ENCODE results near the gene SPATA2L.

The SPATA2L gene

GRCh38 chr16:89712274-89712781 lies 10.8 kb upstream of the SPATA2L start:
- Histone ChIP-seq H3K36me3 (ENCODE audit: control insufficient read depth, insufficient read depth, low read length, severe bottlenecking) (peaks cover 10% of the 10 kb centered on the region), H3K27me3 (replicated peaks; ENCODE audit: control insufficient read depth, insufficient read depth, low read length) (no peaks in the 10 kb centered on the region), H3K4me3 (ENCODE audit: low read length) (peak overlapping the region; percentile 33), H3K4me1 (ENCODE audit: control insufficient read depth, insufficient read depth, low read length) (no peaks in the 10 kb centered on the region), H3K9me3 (ENCODE audit: control insufficient read depth, low read length) (no peaks in the 10 kb centered on the region), H3K9ac (ENCODE audit: low read length) (peak overlapping the region; percentile 39)
- DNase-seq (ENCODE audit: low read depth) = no peak

GRCh38 chr16:89711601-89712273 lies 10.2 kb upstream of the SPATA2L start:
- peak overlapping the region; percentile 33 for H3K4me3 ChIP-seq (ENCODE audit: low read length)
- no peaks in the 10 kb centered on the region for H3K9me3 ChIP-seq (ENCODE audit: control insufficient read depth, low read length)
- H3K9ac ChIP-seq (ENCODE audit: low read length) = peak overlapping the region; percentile 39
- H3K27me3 ChIP-seq (replicated peaks; ENCODE audit: control insufficient read depth, insufficient read depth, low read length) = no peaks in the 10 kb centered on the region
- H3K36me3 ChIP-seq (ENCODE audit: control insufficient read depth, insufficient read depth, low read length, severe bottlenecking) = peaks cover 11% of the 10 kb centered on the region
- H3K4me1 ChIP-seq (ENCODE audit: control insufficient read depth, insufficient read depth, low read length) = no peaks in the 10 kb centered on the region
- peak; percentile 49 for DNase-seq (ENCODE audit: low read depth)

DNA sequence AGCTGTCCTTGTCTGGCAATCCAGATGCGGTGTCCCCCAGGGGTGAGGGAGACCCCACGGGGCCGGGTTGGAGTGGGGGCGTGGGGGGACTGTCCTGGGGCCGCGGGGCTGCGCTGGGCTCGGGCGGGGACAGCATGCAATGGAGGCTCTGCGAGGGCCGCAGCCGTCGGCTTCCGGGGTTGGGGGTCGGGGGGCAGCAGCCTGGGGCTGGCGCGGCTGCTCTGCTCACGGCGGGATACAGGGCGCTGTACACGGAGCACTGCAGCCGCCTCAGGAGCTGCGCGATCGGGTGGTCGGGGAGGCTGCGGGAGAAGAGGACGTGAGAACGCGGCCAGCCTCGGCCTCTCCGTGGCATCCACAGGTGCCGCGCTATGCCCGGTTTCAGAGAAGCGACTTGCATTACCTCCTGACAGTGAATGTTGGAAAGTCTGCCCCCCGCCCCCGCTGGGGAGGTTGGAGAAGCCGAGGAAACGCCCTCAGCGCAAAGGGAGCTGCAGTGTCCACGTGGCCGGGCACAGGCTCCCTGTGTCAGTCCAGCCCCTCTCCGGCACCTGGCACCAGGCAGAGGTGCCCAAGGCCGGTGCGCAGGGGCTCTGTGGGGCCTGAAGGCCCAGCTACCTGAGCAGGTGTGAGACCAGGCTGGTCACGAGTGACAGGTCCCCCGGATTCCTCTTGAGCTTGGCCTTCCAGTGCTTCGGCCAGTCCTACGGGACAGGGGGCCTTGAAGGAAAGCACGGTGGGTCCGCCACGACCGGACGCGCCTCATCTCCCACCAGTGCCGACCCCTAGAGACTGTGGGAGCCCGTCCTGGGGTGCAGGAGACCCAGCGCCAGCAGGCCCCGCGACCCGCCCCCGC lies 9.4 kb upstream of the SPATA2L start:
- Histone ChIP-seq H3K9ac (ENCODE audit: low read length) (no peak overlapping the region), H3K36me3 (ENCODE audit: control insufficient read depth, insufficient read depth, low read length, severe bottlenecking) (peaks cover 11% of the 10 kb centered on the region), H3K4me3 (ENCODE audit: low read length) (no peak overlapping the region), H3K4me1 (ENCODE audit: control insufficient read depth, insufficient read depth, low read length) (no peaks in the 10 kb centered on the region), H3K27me3 (replicated peaks; ENCODE audit: control insufficient read depth, insufficient read depth, low read length) (no peaks in the 10 kb centered on the region), H3K9me3 (ENCODE audit: control insufficient read depth, low read length) (no peaks in the 10 kb centered on the region)
- DNase-seq (ENCODE audit: low read depth) = no peak

DNA sequence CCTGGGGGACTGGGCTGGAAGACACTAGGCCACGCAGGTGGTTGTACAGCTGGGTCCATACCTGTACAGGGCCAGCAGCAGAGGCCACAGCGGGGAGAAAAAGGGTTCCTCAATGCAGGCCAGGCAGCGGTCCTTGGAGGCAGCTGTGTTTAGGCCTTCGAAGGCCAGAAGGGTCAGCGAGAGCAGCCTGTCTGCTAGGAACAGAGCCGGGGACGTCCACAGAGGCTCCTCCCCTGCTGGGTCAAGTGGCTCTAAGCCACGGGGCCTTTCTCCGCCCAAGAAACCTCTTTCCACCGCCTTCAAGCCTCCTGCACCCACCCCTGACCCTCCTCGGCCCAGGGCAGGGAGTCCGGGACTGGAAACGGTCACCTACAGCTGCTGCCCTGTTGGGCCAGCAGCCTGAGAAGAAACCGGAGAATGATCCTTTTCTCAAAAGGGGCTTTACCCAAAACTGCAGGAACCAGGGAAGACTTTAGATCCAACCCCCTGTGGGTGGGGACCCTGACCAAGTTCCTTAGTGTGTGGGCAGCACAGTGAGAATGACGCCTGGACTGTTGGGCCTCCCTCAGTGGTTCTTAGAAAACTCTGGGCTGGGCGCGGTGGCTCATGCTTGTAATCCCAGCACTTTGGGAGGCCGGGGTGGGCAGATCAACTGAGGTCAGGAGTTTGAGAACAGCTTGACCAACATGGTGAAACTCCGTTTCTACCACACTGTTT lies 8.4 kb upstream of the SPATA2L start:
- no peaks in the 10 kb centered on the region for H3K9me3 ChIP-seq (ENCODE audit: control insufficient read depth, low read length)
- H3K4me3 ChIP-seq (ENCODE audit: low read length) = no peak overlapping the region
- no peak overlapping the region for H3K9ac ChIP-seq (ENCODE audit: low read length)
- peaks cover 11% of the 10 kb centered on the region for H3K36me3 ChIP-seq (ENCODE audit: control insufficient read depth, insufficient read depth, low read length, severe bottlenecking)
- H3K27me3 ChIP-seq (replicated peaks; ENCODE audit: control insufficient read depth, insufficient read depth, low read length) = no peaks in the 10 kb centered on the region
- no peaks in the 10 kb centered on the region for H3K4me1 ChIP-seq (ENCODE audit: control insufficient read depth, insufficient read depth, low read length)
- DNase-seq (ENCODE audit: low read depth) = no peak

DNA sequence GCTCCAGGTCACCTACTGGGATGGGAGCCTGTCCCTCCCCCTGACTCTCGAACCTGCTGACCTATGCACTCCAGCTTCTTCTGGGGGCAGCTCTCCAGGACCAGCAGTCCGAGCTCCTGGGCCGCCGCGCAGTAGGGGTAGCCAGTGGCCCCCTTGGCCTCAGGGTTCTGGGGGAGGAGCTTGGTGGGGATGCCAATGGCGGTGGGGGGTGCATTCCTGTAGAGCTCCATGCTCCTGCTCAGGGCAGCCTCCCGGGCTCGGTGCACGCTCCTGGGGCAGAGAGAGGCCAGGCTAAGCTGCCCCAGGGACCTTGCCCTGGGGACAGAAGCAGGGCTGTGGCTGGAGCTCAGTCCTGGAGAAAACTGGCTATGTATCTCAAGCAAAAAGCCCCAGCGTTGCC lies 7.7 kb upstream of the SPATA2L start:
- H3K27me3 ChIP-seq (replicated peaks; ENCODE audit: control insufficient read depth, insufficient read depth, low read length) = no peaks in the 10 kb centered on the region
- no peaks in the 10 kb centered on the region for H3K4me1 ChIP-seq (ENCODE audit: control insufficient read depth, insufficient read depth, low read length)
- DNase-seq (ENCODE audit: low read depth) = no peak
- no peak overlapping the region for H3K4me3 ChIP-seq (ENCODE audit: low read length)
- no peak overlapping the region for H3K9ac ChIP-seq (ENCODE audit: low read length)
- H3K36me3 ChIP-seq (ENCODE audit: control insufficient read depth, insufficient read depth, low read length, severe bottlenecking) = peaks cover 11% of the 10 kb centered on the region
- H3K9me3 ChIP-seq (ENCODE audit: control insufficient read depth, low read length) = no peaks in the 10 kb centered on the region

- DNase-seq (ENCODE audit: low read depth) = no peak
- H3K9ac ChIP-seq (ENCODE audit: low read length) = no peak overlapping the region
- H3K27me3 ChIP-seq (replicated peaks; ENCODE audit: control insufficient read depth, insufficient read depth, low read length) = no peaks in the 10 kb centered on the region
- H3K36me3 ChIP-seq (ENCODE audit: control insufficient read depth, insufficient read depth, low read length, severe bottlenecking) = peaks cover 11% of the 10 kb centered on the region
- H3K4me1 ChIP-seq (ENCODE audit: control insufficient read depth, insufficient read depth, low read length) = no peaks in the 10 kb centered on the region
- no peak overlapping the region for H3K4me3 ChIP-seq (ENCODE audit: low read length)
- no peaks in the 10 kb centered on the region for H3K9me3 ChIP-seq (ENCODE audit: control insufficient read depth, low read length)
Measured at GRCh38 chr16:89708481-89708931, 7.0 kb upstream of the SPATA2L start.

DNA sequence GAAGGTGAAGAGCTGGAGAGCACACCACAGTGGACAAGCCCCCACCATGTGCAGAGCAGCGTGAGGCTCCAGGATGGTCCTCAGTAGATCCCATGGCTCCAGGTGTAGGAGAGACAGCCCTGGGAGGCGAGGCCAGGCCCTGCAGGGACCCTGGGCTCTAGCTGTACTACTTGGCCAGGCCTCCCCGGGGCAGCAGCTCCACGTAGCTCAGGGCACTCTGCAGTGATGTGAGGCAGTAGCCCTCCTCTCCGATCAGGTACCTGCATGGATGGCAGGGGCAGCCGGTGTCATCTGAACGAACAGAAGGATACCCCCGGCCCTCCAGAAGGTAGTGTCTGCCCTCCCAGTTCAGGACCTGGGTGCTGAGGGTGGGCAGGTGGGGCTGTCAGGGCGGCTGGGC lies 6.2 kb upstream of the SPATA2L start:
- no peaks in the 10 kb centered on the region for H3K4me1 ChIP-seq (ENCODE audit: control insufficient read depth, insufficient read depth, low read length)
- no peak overlapping the region for H3K4me3 ChIP-seq (ENCODE audit: low read length)
- DNase-seq (ENCODE audit: low read depth) = no peak

DNA sequence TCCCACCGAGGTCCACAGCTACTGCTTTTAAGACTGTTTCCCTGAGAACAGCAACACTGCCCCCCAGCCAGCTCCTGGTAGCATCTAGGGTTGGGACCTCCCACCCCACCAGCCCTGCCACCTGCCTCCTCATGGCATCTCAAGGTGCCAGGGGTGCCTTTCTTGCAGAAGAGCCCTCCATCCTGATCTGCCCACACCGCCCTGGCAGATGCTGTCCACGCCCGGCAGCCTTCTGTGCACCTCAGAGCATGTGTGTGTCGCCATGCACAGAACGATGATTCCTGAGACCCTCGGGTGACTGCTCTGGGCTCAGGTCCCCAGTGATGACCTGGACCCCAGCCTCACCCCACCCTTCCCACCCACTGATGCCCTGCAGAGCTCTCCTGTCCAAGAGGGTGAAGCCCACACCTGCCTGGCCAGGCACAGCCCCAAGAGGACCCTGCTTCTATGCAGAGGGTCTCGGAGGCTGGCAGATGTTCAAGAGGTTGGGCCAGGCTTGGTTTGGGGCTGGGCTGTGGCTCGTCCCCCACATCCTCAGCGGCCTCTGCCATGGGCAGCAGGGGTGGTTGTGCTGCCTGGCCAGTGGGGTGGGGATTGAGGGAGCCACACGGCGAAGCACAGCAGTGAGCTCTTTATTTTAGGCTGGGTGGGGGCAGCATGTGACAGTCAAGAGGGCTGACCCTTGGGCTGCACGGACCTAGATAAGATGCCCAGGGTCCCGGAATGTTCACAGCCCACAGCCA lies 5.2 kb upstream of the SPATA2L start:
- Histone ChIP-seq H3K36me3 (ENCODE audit: control insufficient read depth, insufficient read depth, low read length, severe bottlenecking) (peaks cover 11% of the 10 kb centered on the region), H3K4me3 (ENCODE audit: low read length) (no peak overlapping the region), H3K4me1 (ENCODE audit: control insufficient read depth, insufficient read depth, low read length) (no peaks in the 10 kb centered on the region), H3K9ac (ENCODE audit: low read length) (peak overlapping the region; percentile 68), H3K27me3 (replicated peaks; ENCODE audit: control insufficient read depth, insufficient read depth, low read length) (no peaks in the 10 kb centered on the region), H3K9me3 (ENCODE audit: control insufficient read depth, low read length) (no peaks in the 10 kb centered on the region)
- DNase-seq (ENCODE audit: low read depth) = no peak

More for the DNA sequence above, 6.2 kb upstream of the SPATA2L start:
- no peaks in the 10 kb centered on the region for H3K27me3 ChIP-seq (replicated peaks; ENCODE audit: control insufficient read depth, insufficient read depth, low read length)
- no peak overlapping the region for H3K9ac ChIP-seq (ENCODE audit: low read length)
- peaks cover 11% of the 10 kb centered on the region for H3K36me3 ChIP-seq (ENCODE audit: control insufficient read depth, insufficient read depth, low read length, severe bottlenecking)
- H3K9me3 ChIP-seq (ENCODE audit: control insufficient read depth, low read length) = no peaks in the 10 kb centered on the region

- Histone ChIP-seq H3K4me3 (ENCODE audit: low read length) (no peak overlapping the region), H3K27me3 (replicated peaks; ENCODE audit: control insufficient read depth, insufficient read depth, low read length) (no peaks in the 10 kb centered on the region), H3K36me3 (ENCODE audit: control insufficient read depth, insufficient read depth, low read length, severe bottlenecking) (peaks cover 11% of the 10 kb centered on the region), H3K9ac (ENCODE audit: low read length) (no peak overlapping the region), H3K9me3 (ENCODE audit: control insufficient read depth, low read length) (no peaks in the 10 kb centered on the region), H3K4me1 (ENCODE audit: control insufficient read depth, insufficient read depth, low read length) (peaks cover 8% of the 10 kb centered on the region)
- DNase-seq (ENCODE audit: low read depth) = no peak
Measured at GRCh38 chr16:89705006-89705405, 3.5 kb upstream of the SPATA2L start.

- no peaks in the 10 kb centered on the region for H3K27me3 ChIP-seq (replicated peaks; ENCODE audit: control insufficient read depth, insufficient read depth, low read length)
- no peak for DNase-seq (ENCODE audit: low read depth)
- peaks cover 9% of the 10 kb centered on the region for H3K36me3 ChIP-seq (ENCODE audit: control insufficient read depth, insufficient read depth, low read length, severe bottlenecking)
- H3K4me1 ChIP-seq (ENCODE audit: control insufficient read depth, insufficient read depth, low read length) = peaks cover 11% of the 10 kb centered on the region
- no peak overlapping the region for H3K9ac ChIP-seq (ENCODE audit: low read length)
- H3K9me3 ChIP-seq (ENCODE audit: control insufficient read depth, low read length) = no peaks in the 10 kb centered on the region
- H3K4me3 ChIP-seq (ENCODE audit: low read length) = no peak overlapping the region
Measured at GRCh38 chr16:89704281-89704680, 2.8 kb upstream of the SPATA2L start.
